HS-5 (cell line): ENCODE data around the gene CRABP1.

Experiments used
- DNase-seq: peaks from one replicate; pipeline ENCODE4 v3.0.0-alpha.2; 2012; ENCODE audit warnings: low read depth

CRABP1 gene

GRCh38 chr15:78347586-78348543, 7.7 kb downstream of the CRABP1 start:
- DNase-seq, result no peak

GRCh38 chr15:78350058-78350457, 9.9 kb downstream of the CRABP1 start:
- DNase-seq, result no peak

DNA sequence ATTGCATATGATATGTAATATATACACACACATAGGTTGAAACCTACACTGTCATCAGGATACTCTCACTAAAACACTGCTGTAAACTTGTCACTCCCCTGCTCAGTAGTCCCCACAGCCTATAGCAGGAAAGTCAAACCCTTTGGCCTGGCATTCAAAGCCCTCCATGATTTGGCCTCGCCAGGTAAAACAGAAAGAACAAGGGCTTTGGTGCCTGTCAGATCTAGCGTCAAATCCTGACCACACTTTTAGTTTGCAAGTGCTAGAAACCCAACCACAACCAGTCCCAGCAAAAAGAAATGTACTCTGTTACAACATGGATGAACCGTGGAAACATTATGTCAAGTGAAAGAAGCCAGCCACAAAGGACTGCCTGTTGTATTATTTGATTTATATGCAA, 11.4 kb downstream of the CRABP1 start:
- DNase-seq, result no peak

DNA sequence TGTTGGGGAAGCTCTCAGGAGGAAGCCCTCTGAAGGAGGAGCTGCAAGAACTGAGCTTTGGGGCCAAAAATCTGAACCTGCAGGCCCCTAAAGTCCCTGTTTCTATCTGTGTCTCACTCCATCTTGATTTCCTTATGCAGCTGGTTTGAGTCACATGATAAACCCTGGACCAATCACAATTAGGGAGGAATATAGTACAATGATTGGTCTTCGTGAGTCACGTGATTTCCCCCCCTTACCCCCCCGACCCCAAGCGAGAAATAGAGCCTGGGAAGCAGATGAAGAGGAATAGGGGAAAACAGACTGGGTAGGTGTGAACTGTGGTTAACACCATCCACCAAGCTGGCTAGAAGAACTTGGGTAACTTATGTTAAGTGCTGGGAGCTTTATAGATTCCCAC, 12.9 kb downstream of the CRABP1 start:
- DNase-seq, result no peak

- DNase-seq, result no peak
Measured at GRCh38 chr15:78355177-78355576, 15.0 kb downstream of the CRABP1 start.

DNA sequence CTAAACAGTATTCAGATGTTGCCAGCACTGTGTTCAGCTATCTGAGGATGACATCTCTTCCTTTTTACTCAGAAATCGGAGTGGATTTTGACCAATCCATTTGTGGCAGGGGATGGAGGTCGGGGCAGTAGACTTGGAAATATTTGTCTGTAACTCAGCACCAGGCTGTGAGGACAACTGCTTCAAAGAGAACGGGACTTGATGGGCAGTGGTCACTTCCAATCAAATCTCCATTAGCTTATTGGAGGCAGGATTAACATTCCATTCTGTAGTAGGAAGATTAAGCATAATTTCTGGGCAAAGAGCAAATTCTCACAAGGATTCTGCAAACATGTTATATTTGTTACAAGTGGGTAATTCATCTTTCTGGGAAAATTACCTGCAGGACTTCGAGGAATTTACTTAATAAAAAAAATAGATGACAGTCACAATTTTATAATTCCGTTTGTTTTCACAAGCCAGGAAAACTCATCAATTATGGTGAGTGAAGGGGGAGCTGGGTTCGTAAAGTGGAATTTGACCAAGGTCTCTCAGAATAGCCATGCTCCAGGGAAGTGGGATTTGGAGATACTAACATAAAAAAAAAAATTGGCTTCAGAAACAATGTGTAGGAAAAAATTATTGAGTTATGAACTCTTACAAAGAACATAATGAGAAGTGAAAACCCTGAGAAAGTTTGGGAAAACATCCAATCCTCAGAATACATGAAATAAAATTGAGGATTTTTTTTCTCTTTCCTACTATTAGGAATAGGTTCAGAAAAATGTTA, 18.1 kb downstream of the CRABP1 start:
- DNase-seq, result no peak

GRCh38 chr15:78359041-78359808, 19.1 kb downstream of the CRABP1 start:
- DNase-seq, result no peak

GRCh38 chr15:78360367-78360801, 20.2 kb downstream of the CRABP1 start:
- no peak for DNase-seq

GRCh38 chr15:78360958-78361718, 21.0 kb downstream of the CRABP1 start:
- no peak for DNase-seq

DNA sequence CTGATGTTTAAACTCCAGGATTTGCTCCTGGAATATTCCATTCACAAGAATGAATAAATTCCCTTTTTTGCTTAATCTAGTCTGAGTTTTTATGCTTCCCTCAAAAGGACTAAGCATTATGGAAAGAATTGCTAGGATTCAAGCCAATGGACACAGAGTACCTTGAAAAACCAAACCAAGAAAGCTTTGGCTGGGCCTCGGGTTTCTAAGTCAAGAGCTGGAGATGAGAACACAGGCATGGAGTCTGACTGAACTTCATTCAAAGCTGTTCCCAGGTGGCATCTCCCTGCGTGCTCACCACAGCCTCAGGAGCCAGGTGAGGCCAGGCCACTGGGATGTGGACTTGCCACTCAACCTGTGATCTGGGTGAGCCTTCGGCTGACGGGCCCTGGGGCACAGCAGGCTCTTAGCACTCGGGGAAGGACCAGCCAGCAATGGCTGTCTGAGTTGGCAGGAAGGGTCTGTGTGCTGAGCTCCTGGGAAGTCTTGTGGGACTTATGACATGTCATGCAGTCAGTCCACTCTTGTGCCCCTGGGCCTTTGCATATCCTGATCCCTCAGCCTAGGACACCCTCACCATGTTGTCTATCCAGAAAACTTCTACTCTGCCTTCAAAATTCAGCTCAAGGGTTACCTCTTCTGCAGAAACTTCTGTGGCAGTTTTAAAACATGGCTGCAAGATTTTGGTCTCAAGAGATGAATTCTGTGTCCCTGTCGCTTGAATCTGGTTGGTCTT, 21.8 kb downstream of the CRABP1 start:
- no peak for DNase-seq

GRCh38 chr15:78362716-78363380, 22.7 kb downstream of the CRABP1 start:
- DNase-seq, result no peak

DNA sequence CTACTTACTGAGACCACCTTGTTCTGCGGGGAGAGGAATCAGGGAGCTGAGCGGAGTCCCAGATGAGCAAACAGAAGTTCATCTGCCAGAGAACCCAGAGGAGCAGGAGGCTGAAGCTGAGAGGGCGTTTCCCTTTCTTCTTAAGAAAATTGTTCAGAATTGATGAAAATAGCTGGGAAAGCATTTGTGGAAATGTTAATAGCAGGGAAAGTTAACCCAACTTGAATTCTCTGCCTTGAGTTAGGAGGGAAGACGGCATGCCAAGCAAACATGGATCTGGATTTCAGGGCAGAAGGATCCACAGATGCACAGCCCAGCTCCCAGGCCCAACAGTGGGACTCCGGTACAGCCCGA, 23.2 kb downstream of the CRABP1 start:
- no peak for DNase-seq

GRCh38 chr15:78364233-78364632, 24.1 kb downstream of the CRABP1 start:
- no peak for DNase-seq

DNA sequence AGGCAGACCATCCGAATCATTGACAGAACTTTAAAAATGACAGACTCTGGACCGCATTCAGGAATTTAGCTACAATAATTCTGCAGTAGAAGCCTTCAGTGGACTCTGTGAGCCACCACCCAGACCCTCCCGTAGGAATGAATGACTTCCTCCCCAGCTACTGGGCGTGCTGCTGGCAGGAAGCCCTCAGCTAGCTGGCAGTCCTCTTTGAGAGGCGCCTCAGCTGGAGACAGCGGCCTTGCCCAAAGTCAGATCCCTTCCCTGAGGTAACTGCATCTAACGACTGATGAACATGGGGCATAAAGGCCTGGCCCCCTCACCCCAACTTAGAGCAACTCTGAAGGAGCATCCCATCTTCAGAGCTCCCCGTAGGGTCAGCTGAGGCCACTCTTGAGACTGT, 25.8 kb downstream of the CRABP1 start:
- no peak for DNase-seq

DNA sequence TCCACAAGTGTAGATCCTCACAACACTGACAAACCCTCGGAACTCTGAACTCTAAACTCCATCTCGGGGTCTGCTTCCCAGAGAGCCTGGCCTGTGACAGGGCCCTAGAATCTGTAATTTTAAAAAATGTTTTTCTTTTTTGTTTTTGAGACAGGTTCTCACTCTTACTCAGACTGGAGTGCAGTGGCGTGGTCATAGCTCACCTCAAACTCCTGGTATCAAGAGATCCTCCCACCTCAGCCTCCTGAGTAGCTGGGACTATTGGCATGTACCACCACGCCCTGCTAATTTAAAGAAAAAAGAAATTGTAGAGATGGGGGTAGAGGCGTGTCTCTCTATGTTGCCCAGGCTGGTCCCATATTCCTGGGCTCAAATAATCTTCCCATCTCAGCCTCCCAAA, 26.2 kb downstream of the CRABP1 start:
- DNase-seq, result no peak

DNA sequence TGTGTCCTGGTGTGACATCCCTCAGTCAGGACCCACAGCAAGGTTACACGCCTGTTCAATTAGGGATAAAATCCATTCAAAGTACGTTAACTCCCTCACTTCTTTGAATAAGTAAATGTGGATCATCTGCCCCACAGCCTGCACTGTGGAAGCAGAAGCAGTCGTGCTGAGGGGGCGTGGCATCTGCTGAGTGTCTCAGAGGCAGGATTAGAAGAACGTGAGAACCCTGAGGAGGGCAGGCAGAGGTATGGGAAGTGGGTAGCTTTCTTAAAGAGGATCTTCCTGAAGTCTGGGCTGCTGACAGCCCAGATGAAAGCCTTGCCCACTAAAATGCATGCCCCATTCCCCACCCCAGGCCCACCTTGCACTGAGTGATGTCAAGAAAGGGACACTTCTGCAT, 28.5 kb downstream of the CRABP1 start:
- no peak for DNase-seq

DNA sequence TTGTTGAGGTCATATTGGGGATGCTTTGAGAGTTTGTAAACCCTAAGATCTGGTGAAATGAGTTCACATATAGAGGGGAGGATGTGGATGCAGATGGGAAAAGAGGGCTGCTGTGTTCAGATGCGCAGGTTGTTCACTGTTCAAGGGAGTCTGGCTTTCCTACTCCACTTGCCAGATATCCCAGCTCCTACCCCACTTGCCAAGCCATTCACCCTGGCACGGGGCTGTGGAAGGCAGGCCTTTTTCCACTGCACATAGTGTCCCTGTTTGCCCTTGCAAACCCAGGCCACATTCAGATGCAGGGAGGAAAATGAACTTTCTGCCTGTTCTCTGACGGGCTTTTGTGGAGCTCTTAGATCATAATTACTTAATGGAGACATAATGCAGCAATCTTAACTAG, 29.0 kb downstream of the CRABP1 start:
- no peak for DNase-seq

DNA sequence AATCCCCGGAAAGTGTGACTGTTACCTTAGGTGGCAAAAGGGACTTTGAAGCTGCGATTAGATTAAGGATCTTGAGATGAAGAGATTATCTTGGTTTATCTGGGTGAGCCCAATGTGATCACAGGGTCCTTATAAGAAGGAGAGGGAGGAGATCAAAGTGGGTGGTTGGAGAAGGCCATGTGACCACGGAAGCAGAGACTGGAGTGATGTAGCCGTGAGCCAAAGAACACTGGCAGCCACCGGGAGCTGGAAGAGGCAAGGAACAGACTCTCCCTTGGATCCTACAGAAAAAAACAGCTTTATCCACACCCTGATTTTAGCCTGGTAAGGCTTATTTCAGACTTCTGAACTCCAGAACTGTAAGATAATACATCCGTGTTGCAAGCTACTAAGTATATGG, 29.9 kb downstream of the CRABP1 start:
- DNase-seq, result no peak

GRCh38 chr15:78372880-78373279, 32.7 kb downstream of the CRABP1 start:
- DNase-seq, result no peak
